ENCODE results near the gene NTN1.

NTN1 gene

DNA sequence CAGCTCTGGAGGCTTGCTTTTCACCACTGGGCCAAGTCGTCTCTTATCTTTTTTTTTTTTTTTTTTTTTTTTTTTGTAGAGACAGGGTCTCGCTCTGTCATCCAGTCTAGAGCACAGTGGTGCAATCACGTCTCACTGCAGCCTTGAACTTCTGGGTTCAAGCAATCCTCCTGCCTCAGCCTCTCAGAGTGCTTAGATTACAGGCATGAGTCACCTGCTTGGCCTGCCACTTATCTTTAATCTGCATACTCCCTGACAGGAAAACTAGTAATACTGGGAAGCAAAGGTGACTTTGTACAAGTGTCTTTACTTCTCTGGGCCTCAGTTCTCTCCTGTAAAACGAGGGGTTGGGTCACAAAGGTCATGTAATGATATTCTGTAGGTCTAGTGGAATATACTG is 15.0 kb downstream of the NTN1 start:
- TF ChIP-seq, protein P1, sequence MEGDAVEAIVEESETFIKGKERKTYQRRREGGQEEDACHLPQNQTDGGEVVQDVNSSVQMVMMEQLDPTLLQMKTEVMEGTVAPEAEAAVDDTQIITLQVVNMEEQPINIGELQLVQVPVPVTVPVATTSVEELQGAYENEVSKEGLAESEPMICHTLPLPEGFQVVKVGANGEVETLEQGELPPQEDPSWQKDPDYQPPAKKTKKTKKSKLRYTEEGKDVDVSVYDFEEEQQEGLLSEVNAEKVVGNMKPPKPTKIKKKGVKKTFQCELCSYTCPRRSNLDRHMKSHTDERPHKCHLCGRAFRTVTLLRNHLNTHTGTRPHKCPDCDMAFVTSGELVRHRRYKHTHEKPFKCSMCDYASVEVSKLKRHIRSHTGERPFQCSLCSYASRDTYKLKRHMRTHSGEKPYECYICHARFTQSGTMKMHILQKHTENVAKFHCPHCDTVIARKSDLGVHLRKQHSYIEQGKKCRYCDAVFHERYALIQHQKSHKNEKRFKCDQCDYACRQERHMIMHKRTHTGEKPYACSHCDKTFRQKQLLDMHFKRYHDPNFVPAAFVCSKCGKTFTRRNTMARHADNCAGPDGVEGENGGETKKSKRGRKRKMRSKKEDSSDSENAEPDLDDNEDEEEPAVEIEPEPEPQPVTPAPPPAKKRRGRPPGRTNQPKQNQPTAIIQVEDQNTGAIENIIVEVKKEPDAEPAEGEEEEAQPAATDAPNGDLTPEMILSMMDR (IDR thresholded peaks at IDR 0.05; ENCODE audit: low read length, missing control alignments) = no peak
- no peak for DNase-seq (ENCODE audit: low read depth)
- no peak overlapping the region for H3K4me3 ChIP-seq (replicated peaks; ENCODE audit: low read depth, low read length)

DNA sequence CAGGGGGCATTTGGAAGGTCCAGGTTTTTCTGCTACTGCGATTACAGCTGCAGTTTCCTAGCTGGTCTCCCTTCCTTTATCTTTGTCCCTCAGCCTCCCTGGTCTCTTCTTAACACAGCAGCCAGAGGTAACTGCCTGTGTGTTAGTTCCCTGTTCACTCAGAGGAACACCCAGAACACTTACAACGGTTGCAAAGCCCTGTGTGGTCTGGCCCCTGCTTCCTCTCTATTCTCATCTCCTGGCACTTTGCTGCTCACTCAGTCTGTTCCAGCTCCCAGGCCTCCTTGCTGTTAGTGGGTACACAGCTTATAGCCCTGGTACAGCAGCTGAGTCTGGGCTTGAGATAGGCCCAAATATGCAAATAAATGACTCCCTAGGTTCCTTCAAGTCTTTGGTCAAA is 16.4 kb downstream of the NTN1 start:
- TF ChIP-seq, protein P1 (IDR thresholded peaks at IDR 0.05; ENCODE audit: low read length, missing control alignments) = no peak
- no peak overlapping the region for H3K4me3 ChIP-seq (replicated peaks; ENCODE audit: low read depth, low read length)
- no peak for DNase-seq (ENCODE audit: low read depth)

DNA sequence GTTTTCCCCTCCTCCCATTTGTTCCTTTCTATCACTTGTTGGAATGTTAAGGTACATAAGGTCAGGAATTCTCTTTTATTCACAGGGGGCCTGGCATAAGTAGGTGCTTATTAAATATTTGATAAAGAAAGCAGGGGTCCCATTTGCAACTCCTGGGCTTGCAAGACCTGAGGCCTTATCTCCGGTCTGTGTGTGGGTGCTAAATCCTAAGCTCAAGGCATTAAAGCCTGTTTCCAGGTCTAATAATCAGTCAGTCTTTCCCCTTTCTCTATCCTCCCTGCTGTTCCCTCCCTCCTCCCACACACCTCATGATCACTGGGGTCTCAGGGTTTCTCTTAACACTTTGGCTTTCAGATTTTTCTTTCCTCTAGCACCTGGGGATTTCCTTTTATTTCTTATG is 17.1 kb downstream of the NTN1 start:
- H3K4me3 ChIP-seq (replicated peaks; ENCODE audit: low read depth, low read length) = no peak overlapping the region
- no peak for DNase-seq (ENCODE audit: low read depth)
- TF ChIP-seq, protein P1 (IDR thresholded peaks at IDR 0.05; ENCODE audit: low read length, missing control alignments) = no peak

DNA sequence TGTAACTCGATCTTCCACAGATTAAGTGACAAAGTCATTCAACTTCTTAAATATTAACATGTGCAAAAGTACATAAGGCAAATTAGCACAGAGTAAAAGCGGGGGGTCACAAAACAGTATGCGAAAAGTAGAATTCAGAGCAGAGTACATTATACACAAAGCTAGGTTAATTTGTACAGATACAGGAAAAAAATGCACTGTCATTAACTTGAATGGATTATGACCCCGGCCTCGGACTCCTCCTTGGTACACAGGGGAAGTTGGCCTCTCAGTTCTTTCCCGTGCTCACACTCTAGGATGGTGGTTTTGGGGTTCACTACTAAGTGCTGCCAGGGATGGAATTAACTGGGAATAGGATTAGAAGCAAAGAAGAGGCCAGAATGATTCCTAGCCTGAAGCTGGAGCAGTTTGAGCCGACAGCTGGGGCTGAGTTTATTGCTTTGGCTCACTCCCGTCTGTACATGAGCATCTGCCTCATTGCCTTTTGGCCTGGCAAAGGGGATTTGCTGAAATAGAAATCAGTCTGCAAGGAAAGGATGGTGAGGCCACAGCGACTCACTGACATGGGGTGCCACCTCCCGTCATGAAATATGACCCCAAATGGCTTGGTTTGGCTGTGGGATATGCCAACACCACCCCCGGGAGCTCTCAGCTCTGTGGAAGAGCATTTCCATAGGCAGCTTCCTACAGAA is 23.6 kb downstream of the NTN1 start:
- H3K4me3 ChIP-seq (replicated peaks; ENCODE audit: low read depth, low read length) = no peak overlapping the region
- TF ChIP-seq, protein P1 (IDR thresholded peaks at IDR 0.05; ENCODE audit: low read length, missing control alignments) = no peak
- DNase-seq (ENCODE audit: low read depth) = no peak

DNA sequence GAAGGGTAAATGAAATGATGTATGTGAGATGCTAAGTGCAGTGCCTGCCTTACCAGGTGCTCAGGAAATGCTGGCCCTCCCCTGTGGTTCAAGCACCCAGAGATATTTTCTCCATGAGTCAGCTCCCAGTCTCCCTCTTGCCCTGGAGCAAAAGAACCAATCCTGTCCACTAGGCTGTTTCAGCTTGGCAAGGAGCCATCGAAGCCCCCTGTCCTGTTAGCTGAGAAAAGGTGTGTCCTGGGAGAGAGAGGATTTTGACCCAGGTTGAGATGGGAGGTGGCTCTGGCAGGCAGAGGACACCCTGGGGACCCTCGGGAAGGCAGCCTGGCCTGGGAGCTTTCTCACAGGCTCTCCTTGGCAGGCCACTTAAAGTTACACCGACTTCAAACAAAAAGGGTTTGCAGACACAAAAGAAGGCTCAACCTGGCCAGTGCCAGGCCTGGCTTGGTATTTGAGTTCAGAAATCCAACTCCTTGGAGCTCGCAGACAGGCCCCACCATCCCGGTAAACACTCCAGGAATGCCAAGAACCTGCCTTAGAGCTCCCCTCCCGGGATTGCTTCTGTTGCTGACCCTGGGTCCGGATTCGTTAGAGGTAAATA is 29.6 kb downstream of the NTN1 start:
- no peak for DNase-seq (ENCODE audit: low read depth)

DNA sequence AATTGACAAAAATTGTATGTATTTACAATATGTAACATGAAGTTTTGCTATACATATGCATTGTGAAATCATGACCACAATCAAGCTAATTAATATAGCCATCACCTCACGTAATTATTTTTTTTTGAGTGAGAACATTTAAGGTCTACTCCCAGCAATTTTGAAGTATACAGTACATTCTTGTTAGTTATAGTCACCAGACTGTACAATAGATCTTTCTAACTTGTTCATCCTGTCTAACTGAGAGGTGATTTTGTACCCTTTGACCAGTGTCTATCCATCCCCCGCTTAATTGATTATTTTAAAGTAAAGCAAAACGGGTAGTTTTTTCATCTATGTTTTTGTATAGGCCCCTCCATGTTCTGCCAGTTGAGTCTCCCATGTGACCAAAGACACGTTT is 30.3 kb downstream of the NTN1 start:
- H3K4me3 ChIP-seq (replicated peaks; ENCODE audit: low read depth, low read length) = no peak overlapping the region
- TF ChIP-seq, protein P1 (IDR thresholded peaks at IDR 0.05; ENCODE audit: low read length, missing control alignments) = no peak
- DNase-seq (ENCODE audit: low read depth) = no peak

More for the DNA sequence above, 29.6 kb downstream of the NTN1 start:
- H3K4me3 ChIP-seq (replicated peaks; ENCODE audit: low read depth, low read length) = no peak overlapping the region
- TF ChIP-seq, protein P1 (IDR thresholded peaks at IDR 0.05; ENCODE audit: low read length, missing control alignments) = no peak

DNA sequence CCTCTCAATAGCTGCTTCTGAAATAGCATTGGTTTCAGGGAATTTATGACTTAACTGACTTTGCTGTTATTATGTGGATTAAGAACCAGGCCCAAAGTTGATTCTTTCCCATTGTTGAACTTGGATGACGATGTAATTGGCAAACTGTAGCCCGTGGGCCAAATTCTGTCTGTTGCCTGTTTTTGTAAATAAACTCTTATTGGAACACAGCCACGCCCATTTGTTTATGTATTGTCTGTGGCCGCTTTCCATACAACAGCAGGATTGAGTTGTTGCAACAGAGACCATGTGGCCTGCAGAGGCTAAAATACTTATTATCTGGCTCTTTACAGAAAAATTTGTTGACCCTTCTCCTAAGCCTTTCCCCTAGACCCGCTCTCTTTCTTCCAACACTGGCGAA is 31.6 kb downstream of the NTN1 start:
- TF ChIP-seq, protein P1 (IDR thresholded peaks at IDR 0.05; ENCODE audit: low read length, missing control alignments) = no peak
- no peak for DNase-seq (ENCODE audit: low read depth)
- H3K4me3 ChIP-seq (replicated peaks; ENCODE audit: low read depth, low read length) = no peak overlapping the region

All from fibroblast of pulmonary artery (primary cell).